Activated CD4-positive, CD25-positive, alpha-beta regulatory T cell treated with anti-CD3 and anti-CD28 coated beads, Interleukin-2, amount 50 U/mL, for 24 hours (primary cell): ENCODE results near the gene TNS1.
A peak's percentile ranks its signal among the peaks of the same experiment; 100 is the strongest.
"Not testable (repeated sequence)": the region's sequence is repeated elsewhere in the genome, so short reads cannot be mapped to it uniquely, and the experiment has no call there.

Source experiments
- ATAC-seq, 2 donors: fragments of 150-1000 bp; cut with Tn5 transposase; one replicate each; pipeline ENCODE4 v1.10.0; 2021; ENCODE audit warnings: mild to moderate bottlenecking in 1 of 2, moderate library complexity in 1 of 2

Gene TNS1

GRCh38 chr2:218002845-218003180 lies at the start of gene TNS1:
Gene TNS1, minus strand, starts transcription at chr2:218002995. Its CDS starts 123 bp downstream, at chr2:218002872.
- ATAC-seq, result no peak

- no peak for ATAC-seq
These were observed 49.1 kb upstream of the TNS1 start for GRCh38 chr2:218051903-218052302.

GRCh38 chr2:218047536-218048225 lies 44.9 kb upstream of the TNS1 start:
- no peak for ATAC-seq

GRCh38 chr2:218046238-218046637 lies 43.4 kb upstream of the TNS1 start:
- ATAC-seq, result no peak

- ATAC-seq, result not testable (repeated sequence)
These were observed 41.8 kb upstream of the TNS1 start for GRCh38 chr2:218044599-218044998.

GRCh38 chr2:218043701-218044109 lies 40.9 kb upstream of the TNS1 start:
- ATAC-seq, result no peak

GRCh38 chr2:218043100-218043499 lies 40.3 kb upstream of the TNS1 start:
- ATAC-seq, result no peak

GRCh38 chr2:218041302-218042168 lies 38.7 kb upstream of the TNS1 start:
- peak; percentile 64 to 72 for ATAC-seq

- no peak for ATAC-seq
These were observed 38.1 kb upstream of the TNS1 start for GRCh38 chr2:218040883-218041282.

- ATAC-seq, result peak; percentile 17 to 28
These were observed 36.4 kb upstream of the TNS1 start for GRCh38 chr2:218039171-218039570.

- ATAC-seq, result no peak
These were observed 33.6 kb upstream of the TNS1 start for GRCh38 chr2:218036371-218036770.

- no peak for ATAC-seq
These were observed 32.8 kb upstream of the TNS1 start for GRCh38 chr2:218035463-218036100.

GRCh38 chr2:218034497-218035213 lies 31.9 kb upstream of the TNS1 start:
- ATAC-seq, result peak; percentile 78 to 81

- ATAC-seq, result no peak
These were observed 31.0 kb upstream of the TNS1 start for GRCh38 chr2:218033590-218034496.

- ATAC-seq, result no peak
These were observed 30.4 kb upstream of the TNS1 start for GRCh38 chr2:218033208-218033589.

GRCh38 chr2:218032336-218033171 lies 29.8 kb upstream of the TNS1 start:
- ATAC-seq, result no peak

- no peak for ATAC-seq
These were observed 29.0 kb upstream of the TNS1 start for GRCh38 chr2:218031771-218032257.

GRCh38 chr2:218031261-218031660 lies 28.5 kb upstream of the TNS1 start:
- no peak for ATAC-seq

- ATAC-seq, result no peak
These were observed 27.8 kb upstream of the TNS1 start for GRCh38 chr2:218030409-218031195.
